Neural progenitor cell (in vitro differentiated cells): ENCODE results near the gene KLK2.

Experiments used
- EZH2 ChIP-seq: fragments of 200-600 bp; sonication (generic); IDR thresholded peaks from 2 replicates; pipeline ENCODE4 v1.6.1; 2017; ENCODE audit warnings: antibody characterized with exemption, mild to moderate bottlenecking, moderate library complexity
- EZH2phosphoT487 ChIP-seq: fragments of 200-600 bp; sonication (generic); IDR thresholded peaks from 2 replicates; pipeline ENCODE4 v1.6.1; 2017; ENCODE audit warnings: antibody characterized with exemption
- TF ChIP-seq, protein P1 (sequence below): fragments of 200-600 bp; sonication (generic); IDR thresholded peaks from 2 replicates; pipeline ENCODE4 v1.5.1; 2017; ENCODE audit warnings: antibody characterized with exemption, mild to moderate bottlenecking

- TF ChIP-seq, protein P1, sequence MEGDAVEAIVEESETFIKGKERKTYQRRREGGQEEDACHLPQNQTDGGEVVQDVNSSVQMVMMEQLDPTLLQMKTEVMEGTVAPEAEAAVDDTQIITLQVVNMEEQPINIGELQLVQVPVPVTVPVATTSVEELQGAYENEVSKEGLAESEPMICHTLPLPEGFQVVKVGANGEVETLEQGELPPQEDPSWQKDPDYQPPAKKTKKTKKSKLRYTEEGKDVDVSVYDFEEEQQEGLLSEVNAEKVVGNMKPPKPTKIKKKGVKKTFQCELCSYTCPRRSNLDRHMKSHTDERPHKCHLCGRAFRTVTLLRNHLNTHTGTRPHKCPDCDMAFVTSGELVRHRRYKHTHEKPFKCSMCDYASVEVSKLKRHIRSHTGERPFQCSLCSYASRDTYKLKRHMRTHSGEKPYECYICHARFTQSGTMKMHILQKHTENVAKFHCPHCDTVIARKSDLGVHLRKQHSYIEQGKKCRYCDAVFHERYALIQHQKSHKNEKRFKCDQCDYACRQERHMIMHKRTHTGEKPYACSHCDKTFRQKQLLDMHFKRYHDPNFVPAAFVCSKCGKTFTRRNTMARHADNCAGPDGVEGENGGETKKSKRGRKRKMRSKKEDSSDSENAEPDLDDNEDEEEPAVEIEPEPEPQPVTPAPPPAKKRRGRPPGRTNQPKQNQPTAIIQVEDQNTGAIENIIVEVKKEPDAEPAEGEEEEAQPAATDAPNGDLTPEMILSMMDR: peak; percentile 33
- TF ChIP-seq EZH2: no peak
- TF ChIP-seq EZH2phosphoT487: no peak
These were observed 35.0 kb upstream of the KLK2 start for GRCh38 chr19:50838239-50838638.
